ENCODE results near the gene NEDD4L.

- TF ChIP-seq, protein P1, sequence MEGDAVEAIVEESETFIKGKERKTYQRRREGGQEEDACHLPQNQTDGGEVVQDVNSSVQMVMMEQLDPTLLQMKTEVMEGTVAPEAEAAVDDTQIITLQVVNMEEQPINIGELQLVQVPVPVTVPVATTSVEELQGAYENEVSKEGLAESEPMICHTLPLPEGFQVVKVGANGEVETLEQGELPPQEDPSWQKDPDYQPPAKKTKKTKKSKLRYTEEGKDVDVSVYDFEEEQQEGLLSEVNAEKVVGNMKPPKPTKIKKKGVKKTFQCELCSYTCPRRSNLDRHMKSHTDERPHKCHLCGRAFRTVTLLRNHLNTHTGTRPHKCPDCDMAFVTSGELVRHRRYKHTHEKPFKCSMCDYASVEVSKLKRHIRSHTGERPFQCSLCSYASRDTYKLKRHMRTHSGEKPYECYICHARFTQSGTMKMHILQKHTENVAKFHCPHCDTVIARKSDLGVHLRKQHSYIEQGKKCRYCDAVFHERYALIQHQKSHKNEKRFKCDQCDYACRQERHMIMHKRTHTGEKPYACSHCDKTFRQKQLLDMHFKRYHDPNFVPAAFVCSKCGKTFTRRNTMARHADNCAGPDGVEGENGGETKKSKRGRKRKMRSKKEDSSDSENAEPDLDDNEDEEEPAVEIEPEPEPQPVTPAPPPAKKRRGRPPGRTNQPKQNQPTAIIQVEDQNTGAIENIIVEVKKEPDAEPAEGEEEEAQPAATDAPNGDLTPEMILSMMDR (IDR thresholded peaks at IDR 0.05; ENCODE audit: low read depth, low read length, missing input control): no peak
- TF ChIP-seq, protein P2, sequence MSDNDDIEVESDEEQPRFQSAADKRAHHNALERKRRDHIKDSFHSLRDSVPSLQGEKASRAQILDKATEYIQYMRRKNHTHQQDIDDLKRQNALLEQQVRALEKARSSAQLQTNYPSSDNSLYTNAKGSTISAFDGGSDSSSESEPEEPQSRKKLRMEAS (IDR thresholded peaks at IDR 0.05): no peak
- TF ChIP-seq REST (IDR thresholded peaks at IDR 0.05) (no peak), YY1 (IDR thresholded peaks at IDR 0.05) (no peak), JUND (IDR thresholded peaks at IDR 0.05) (no peak), GABPA (IDR thresholded peaks at IDR 0.05 in 1 of 2, conservative IDR thresholded peaks at IDR 0.05 in 1 of 2) (no peak), TAF1 (conservative IDR thresholded peaks at IDR 0.05) (no peak), RAD21 (IDR thresholded peaks at IDR 0.05) (no peak), EGR1 (IDR thresholded peaks at IDR 0.05; ENCODE audit: low read depth in 2 of 2) (no peak), SP1 (IDR thresholded peaks at IDR 0.05) (no peak), HNF4G (IDR thresholded peaks at IDR 0.05) (no peak), FOXA2 (IDR thresholded peaks at IDR 0.05) (no peak), FOXA1 (IDR thresholded peaks at IDR 0.05) (no peak)
- TF ChIP-seq, protein P3, sequence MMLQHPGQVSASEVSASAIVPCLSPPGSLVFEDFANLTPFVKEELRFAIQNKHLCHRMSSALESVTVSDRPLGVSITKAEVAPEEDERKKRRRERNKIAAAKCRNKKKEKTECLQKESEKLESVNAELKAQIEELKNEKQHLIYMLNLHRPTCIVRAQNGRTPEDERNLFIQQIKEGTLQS (IDR thresholded peaks at IDR 0.05): no peak
Measured at GRCh38 chr18:58212274-58212673, 168.2 kb downstream of the NEDD4L start.

Measured in liver (tissue), 3 donors.